ENCODE measurements around the gene TMEM254.
"Not testable (repeated sequence)": the region's sequence is repeated elsewhere in the genome, so short reads cannot be mapped to it uniquely, and the experiment has no call there.

TMEM254 gene

GRCh38 chr10:80077869-80078447 lies 507 bp upstream of the TMEM254 start:
- DNase-seq (ENCODE audit: low read depth): no peak

GRCh38 chr10:80079312-80079719 lies 851 bp downstream of the TMEM254 start:
- no peak for DNase-seq (ENCODE audit: low read depth)

DNA sequence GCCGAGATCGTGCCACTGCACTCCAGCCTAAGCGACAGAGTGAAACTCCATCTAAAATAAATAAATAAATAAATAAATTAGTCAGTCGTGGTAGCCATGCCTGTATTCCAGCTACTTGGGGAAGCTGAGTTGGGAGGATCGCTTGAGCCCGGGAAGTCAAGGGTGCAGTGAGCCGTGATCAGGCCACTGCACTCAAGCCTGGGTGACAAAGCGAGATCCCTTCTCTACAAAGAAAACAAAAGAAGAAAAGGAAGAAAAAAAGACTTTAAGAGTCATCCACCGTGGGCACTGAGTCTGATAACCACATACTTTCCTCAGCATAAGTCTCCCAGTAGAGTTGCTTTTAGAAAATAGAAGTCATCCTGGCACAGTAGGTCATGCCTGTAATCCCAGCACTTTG lies 2.6 kb downstream of the TMEM254 start:
- no peak for DNase-seq (ENCODE audit: low read depth)

- no peak for DNase-seq (ENCODE audit: low read depth)
These were observed 3.6 kb downstream of the TMEM254 start for GRCh38 chr10:80081801-80082750.

GRCh38 chr10:80090121-80090520 lies 11.7 kb downstream of the TMEM254 start:
- no peak for DNase-seq (ENCODE audit: low read depth)

DNA sequence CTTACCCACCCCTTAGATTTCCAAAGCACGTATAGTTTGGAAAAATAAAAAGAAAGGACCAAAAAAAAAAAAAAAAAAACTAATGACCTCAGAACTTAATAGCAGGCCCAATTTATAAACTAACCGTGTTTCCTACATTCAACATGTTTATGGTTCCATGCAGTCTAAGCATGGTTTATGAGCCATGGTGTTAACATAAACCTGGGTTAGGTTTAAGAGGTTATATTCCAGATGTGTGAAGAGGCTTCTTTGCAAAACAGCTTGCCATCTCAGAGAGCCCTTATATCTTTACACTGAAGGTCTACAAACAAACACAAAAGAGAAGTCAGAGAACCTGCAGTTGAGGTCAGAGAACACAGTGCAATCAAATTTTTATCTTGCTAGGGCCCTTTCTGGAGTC lies 15.8 kb downstream of the TMEM254 start:
- no peak for DNase-seq (ENCODE audit: low read depth)

GRCh38 chr10:80098272-80098671 lies 19.8 kb downstream of the TMEM254 start:
- DNase-seq (ENCODE audit: low read depth): not testable (repeated sequence)

- not testable (repeated sequence) for DNase-seq (ENCODE audit: low read depth)
These were observed 20.8 kb downstream of the TMEM254 start for GRCh38 chr10:80099295-80099694.

DNA sequence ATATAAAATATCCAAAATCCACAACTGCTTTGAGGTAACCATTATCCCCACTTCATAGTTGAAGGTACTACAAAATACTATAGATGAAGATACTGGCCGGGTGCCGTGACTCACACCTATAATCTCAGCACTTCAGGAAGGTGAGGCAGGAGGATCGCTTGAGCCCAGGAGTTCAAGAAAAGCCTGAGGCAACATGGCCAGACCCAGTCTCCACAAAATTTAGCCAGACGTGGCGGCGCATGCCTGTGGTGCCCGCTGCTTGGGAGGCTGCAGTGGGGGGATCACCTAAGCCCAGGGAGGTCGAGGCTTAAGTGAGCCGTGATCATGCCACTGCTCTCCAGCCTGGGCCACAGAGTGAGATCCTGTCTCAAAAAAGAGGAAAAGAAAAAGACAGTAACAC lies 21.7 kb downstream of the TMEM254 start:
- no peak for DNase-seq (ENCODE audit: low read depth)

DNA sequence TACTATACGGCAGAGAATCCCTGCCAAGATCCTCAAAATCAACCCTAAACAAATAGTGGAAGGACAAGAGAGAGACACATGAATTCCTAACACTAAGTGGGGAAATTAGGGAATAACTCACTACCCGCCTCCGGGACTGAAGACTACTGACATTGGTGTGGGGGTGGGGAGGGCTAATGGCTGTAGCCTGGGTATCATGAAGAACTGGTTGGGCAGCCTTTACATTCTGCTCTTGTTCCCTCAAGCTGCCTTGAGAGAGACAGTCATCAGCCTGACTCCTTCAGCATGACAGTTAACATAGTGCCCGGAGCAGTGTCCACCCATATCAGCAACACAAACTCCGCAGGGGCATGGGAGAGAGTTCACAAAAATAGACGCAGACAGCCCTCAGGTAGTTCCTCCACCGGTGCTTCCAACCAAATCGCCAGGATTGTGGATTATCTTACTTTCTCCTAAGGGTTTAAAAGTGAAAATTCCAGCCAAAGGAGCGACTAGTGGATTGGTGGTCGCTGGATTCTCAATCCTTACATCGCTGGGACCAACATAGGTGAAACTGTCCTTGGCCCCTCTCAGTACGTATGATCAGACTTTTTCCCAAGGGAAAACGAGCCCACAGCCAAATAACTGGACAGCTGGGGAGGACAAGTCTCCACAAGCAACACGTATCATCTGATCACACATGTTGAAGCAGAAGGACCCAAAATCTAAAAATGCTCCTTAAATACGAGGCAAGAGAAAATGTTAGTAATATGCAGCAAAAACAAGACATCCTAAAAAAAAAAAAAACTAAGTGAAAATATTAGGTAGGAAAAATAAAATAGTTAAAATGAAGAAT lies 22.6 kb downstream of the TMEM254 start:
- DNase-seq (ENCODE audit: low read depth): no peak

- DNase-seq (ENCODE audit: low read depth): no peak
These were observed 25.8 kb downstream of the TMEM254 start for GRCh38 chr10:80104066-80104926.

DNA sequence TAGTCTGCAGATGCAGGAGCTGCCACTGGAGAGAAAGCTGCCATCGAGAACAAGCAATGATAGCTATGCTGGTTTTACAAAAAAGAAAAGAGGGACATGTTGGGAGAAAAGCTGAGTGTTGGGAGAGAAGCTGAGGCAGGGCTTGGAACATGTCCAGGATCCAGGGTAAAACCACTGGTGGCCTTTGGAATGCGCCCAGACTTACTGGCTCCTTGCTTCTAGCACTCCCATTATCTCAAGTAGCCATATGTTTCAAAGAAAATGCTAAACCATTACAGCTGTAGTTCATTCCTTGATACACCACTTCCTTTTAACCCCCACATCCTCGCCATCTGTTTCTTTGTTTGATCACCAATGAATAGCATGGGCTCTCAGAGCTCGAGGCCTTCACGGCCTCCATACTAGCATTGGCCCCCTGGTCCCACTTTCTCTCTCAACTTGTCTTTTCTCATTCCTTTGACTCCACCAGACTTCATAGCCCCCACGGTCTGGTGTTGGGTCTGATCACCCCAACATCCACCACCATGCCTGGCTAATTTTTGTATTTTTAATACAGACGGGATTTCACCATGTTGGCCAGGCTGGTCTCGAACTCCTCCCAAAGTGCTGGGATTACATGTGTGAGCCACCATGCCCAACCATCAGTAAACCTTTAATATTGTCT lies 30.2 kb downstream of the TMEM254 start:
- DNase-seq (ENCODE audit: low read depth): no peak

DNA sequence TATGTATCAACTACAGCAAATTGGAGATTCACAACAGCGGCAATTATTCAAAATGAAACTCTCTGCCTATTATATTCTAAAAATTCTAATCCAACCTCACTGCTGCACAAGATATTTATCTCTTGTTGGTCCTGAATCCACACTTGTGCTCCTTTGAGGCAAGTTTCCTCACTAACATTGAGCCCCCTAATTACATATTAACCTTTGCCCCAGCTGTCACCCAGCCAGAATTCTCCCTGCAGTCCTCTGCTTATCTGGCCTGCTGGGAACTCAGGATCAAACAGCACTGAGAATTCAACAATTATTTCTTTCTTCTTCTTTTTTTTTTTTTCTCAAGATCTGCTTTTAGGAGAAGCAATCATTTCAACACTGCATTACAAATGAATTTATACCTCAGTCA lies 32.5 kb downstream of the TMEM254 start:
- no peak for DNase-seq (ENCODE audit: low read depth)

DNA sequence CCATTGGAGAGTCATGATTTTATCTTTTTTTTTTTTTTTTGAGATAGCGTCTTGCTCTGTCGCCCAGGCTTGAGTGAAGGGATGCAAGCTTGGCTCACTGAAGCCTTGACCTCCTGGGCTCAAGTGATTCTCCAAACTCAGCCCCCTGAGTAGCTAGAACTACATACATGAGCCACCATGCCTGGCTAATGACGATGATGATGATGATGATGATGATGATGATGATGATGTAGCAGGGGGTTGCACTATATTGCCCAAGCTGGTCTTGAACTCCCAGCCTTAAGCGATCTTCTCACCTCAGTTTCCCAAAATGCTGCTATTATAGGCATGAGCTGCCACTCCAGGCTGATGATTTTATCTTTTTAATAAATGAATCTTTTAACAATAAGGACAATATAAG lies 40.2 kb downstream of the TMEM254 start:
- no peak for DNase-seq (ENCODE audit: low read depth)

GRCh38 chr10:80122110-80122710 lies 43.7 kb downstream of the TMEM254 start:
- DNase-seq (ENCODE audit: low read depth): no peak

- no peak for DNase-seq (ENCODE audit: low read depth)
These were observed 44.3 kb downstream of the TMEM254 start for GRCh38 chr10:80122746-80123145.

GRCh38 chr10:80126876-80127275 lies 48.4 kb downstream of the TMEM254 start:
- no peak for DNase-seq (ENCODE audit: low read depth)

GRCh38 chr10:80131499-80131901 lies 53.0 kb downstream of the TMEM254 start:
- DNase-seq (ENCODE audit: low read depth): no peak

GRCh38 chr10:80132299-80133139 lies 54.1 kb downstream of the TMEM254 start, which contains the start of gene PLAC9:
PLAC9 (plus strand) TSS chr10:80132730; CDS start chr10:80132763, 33 bp downstream.
- DNase-seq (ENCODE audit: low read depth): no peak

DNA sequence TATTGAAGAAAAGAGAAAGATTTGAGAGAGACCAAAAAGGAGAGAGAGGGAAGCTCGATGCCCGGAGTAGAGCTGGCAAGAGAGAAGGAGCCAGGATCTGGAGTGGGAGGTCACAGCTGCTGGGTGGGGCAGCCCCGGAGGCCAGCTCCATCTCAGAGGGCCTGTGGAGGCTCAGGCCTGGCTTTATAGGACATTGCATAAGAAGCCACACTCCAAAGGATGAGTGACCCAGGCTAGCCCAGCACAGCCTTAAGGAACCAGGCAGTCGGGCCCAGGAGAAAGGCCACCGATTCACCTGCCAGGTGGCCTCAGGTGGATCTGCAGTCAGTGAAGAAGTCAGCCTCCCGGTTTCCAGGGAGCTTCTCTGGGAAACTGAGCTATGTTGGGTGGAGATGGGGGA lies 54.7 kb downstream of the TMEM254 start:
- DNase-seq (ENCODE audit: low read depth): no peak

All from activated T-cell treated with anti-CD3 and anti-CD28 coated beads for 1 hour (primary cell).